ENCODE results near the gene RAB26.

The RAB26 gene

DNA sequence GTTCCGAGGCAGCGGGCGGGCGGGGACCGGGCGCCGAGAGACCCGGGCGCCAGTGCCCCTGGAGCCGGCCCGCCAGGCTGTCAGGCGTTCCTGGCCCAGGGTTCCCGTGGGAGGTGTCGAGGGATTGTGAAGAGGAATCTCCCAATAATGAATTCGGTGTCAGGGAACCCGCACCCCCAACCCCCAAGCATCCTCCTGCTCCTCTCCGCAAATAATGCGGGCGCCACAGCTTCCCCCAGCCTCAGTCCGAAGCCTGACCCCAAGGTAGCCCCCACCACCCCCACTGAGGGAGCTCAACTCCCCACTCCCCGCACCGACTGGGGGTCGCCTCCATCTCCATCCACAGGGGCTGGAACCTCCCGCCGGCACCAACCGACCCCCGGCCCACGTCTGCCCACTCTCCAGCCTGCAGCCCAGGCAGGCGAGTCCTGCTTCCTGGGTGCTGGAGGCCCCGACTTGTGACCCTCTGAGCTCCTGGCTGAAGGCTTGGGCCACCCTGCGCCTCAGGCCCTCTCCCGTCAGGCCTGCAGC, 48.6 kb downstream of the RAB26 start:
- no peak for TF ChIP-seq GATA3 (IDR thresholded peaks at IDR 0.05; ENCODE audit: low read depth, low read length)

DNA sequence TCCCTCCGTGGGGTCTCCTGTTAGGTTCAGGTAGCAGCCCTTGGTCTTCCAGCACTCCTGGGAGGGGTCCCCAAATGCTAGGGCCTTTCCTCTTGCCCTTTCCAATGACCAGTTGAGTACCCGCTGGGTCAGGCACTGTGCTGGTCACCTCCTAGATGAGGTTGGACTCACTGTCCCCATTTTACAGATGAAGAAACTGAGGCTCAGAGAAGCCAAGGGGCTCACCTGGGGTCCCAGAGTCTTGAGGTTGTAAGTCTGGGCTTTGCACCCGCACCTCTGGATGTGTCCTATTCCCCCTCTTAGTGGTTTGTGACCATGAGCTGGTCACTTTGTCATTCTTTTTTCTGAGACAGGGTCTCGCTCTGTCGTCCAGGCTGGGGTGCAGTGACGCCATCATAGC, 49.3 kb downstream of the RAB26 start:
- TF ChIP-seq GATA2 (IDR thresholded peaks at IDR 0.05; ENCODE audit: low read depth, low read length), result no peak
- no peak for TF ChIP-seq GATA3 (IDR thresholded peaks at IDR 0.05; ENCODE audit: low read depth, low read length)

DNA sequence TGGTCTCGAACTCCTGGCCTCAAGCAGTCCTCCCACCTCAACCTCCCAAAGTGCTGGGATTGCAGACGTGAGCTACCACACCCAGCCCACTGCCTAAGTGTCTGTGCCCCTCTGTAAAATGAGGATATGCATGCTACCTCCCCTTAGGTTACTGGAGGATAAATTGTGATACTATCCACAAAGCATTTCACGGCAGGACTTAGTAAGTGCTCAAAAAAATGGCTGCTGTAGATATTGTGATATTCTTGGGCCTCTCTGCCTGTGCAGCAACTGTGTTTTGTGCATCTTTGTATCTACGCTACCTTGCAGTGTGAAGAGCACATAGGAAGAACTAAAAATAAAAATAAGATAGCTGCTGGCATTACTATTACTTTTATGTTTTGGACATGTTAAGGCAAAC, 49.9 kb downstream of the RAB26 start:
- TF ChIP-seq GATA3 (IDR thresholded peaks at IDR 0.05; ENCODE audit: low read depth, low read length) (no peak), GATA2 (IDR thresholded peaks at IDR 0.05; ENCODE audit: low read depth, low read length) (no peak)

- TF ChIP-seq GATA3 (IDR thresholded peaks at IDR 0.05; ENCODE audit: low read depth, low read length) (no peak), GATA2 (IDR thresholded peaks at IDR 0.05; ENCODE audit: low read depth, low read length) (no peak)
Observed at GRCh38 chr16:2199095-2199494, 50.7 kb downstream of the RAB26 start.

GRCh38 chr16:2199621-2200139, 51.3 kb downstream of the RAB26 start:
- TF ChIP-seq GATA2 (IDR thresholded peaks at IDR 0.05; ENCODE audit: low read depth, low read length), result no peak
- no peak for TF ChIP-seq GATA3 (IDR thresholded peaks at IDR 0.05; ENCODE audit: low read depth, low read length)

- no peak for TF ChIP-seq GATA3 (IDR thresholded peaks at IDR 0.05; ENCODE audit: low read depth, low read length)
- no peak for TF ChIP-seq GATA2 (IDR thresholded peaks at IDR 0.05; ENCODE audit: low read depth, low read length)
Observed at GRCh38 chr16:2200313-2200712, 51.9 kb downstream of the RAB26 start.

Data from SH-SY5Y (cell line).